ENCODE data around the gene MAN1B1. TPM values are rescaled to one million over a fixed set of nuclear protein-coding genes. Genes with fewer than 3 reads are reported as not detected.

The MAN1B1 gene
- total and polyA plus RNA-seq, 12 donors, result 16.9 to 71.4 (median 22.0) TPM

GRCh38 chr9:137063311-137064026 is 23.3 kb upstream of the MAN1B1 start:
- WGBS, 2 donors, result 84 to 85% methylated on average over 26 of the region's 26 CpGs
- peaks cover 0 to 4% (median 0%) of the 10 kb centered on the region in 7 donors for H3K27me3 ChIP-seq
- no peak for TF ChIP-seq CTCF (IDR thresholded peaks at IDR 0.05)
- no peak overlapping the region for H3K4me3 ChIP-seq
- H3K4me1 ChIP-seq, result peaks cover 0 to 13% (median 4%) of the 10 kb centered on the region in 9 donors
- intact Hi-C loops (cut with DNase I), result loop anchor here in 6 of 10 donors (1.0 to 10.0 kb wide), 3 partner anchors 17 to 279 kb away; partner anchors contain the start of gene NPDC1 (in 5 of the 6)
- H3K36me3 ChIP-seq, result no peaks in the 10 kb centered on the region
- no peak overlapping the region for H3K27ac ChIP-seq
- peak in 1 of 8 donors; percentile 8 for ATAC-seq
- DNase-seq, result no peak
- H3K9me3 ChIP-seq, result no peaks in the 10 kb centered on the region

GRCh38 chr9:137064027-137064879 is 22.5 kb upstream of the MAN1B1 start:
- WGBS, 2 donors, result 49 to 51% methylated on average over 52 to 55 of the region's 55 CpGs
- peak; percentile 92 to 99 (median 96) for TF ChIP-seq CTCF (IDR thresholded peaks at IDR 0.05)
- peaks cover 0 to 12% (median 5%) of the 10 kb centered on the region in 7 donors for H3K27me3 ChIP-seq
- no peaks in the 10 kb centered on the region for H3K9me3 ChIP-seq
- H3K36me3 ChIP-seq, result no peaks in the 10 kb centered on the region
- peak; percentile 61 to 82 for DNase-seq
- ATAC-seq, result peak; percentile 31 to 79 (median 67)
- H3K4me1 ChIP-seq, result peaks cover 0 to 18% (median 4%) of the 10 kb centered on the region in 9 donors
- no peak overlapping the region for H3K4me3 ChIP-seq
- H3K27ac ChIP-seq, result no peak overlapping the region
- intact Hi-C loops (cut with DNase I), result loop anchor here in 6 of 10 donors (1.0 to 10.0 kb wide), 3 partner anchors 17 to 279 kb away; partner anchors contain the start of gene NPDC1 (in 5 of the 6)

GRCh38 chr9:137064880-137065164 is 22.0 kb upstream of the MAN1B1 start:
- no peak for TF ChIP-seq CTCF (IDR thresholded peaks at IDR 0.05)
- no peaks in the 10 kb centered on the region for H3K9me3 ChIP-seq
- peaks cover 0 to 23% (median 8%) of the 10 kb centered on the region in 9 donors for H3K4me1 ChIP-seq
- no peak overlapping the region for H3K4me3 ChIP-seq
- no peak overlapping the region for H3K27ac ChIP-seq
- intact Hi-C loops (cut with DNase I), result loop anchor here in 6 of 10 donors (1.0 to 10.0 kb wide), 3 partner anchors 18 to 280 kb away; partner anchors contain the start of gene NPDC1 (in 5 of the 6)
- peak in 1 of 8 donors; percentile 11 for ATAC-seq
- H3K27me3 ChIP-seq, result peaks cover 0 to 15% (median 9%) of the 10 kb centered on the region in 7 donors
- no peak for DNase-seq
- 92 to 97% methylated on average over 9 to 12 of the region's 12 CpGs for WGBS, 2 donors
- H3K36me3 ChIP-seq, result no peaks in the 10 kb centered on the region

GRCh38 chr9:137065336-137065967 is 21.3 kb upstream of the MAN1B1 start:
- intact Hi-C loops (cut with DNase I), result loop anchor here in 4 of 10 donors (2.0 to 10.0 kb wide), 2 partner anchors 19 to 281 kb away; partner anchors contain the start of gene NPDC1 (in 3 of the 4)

More at GRCh38 chr9:137065336-137065967, 21.3 kb upstream of the MAN1B1 start:
- WGBS, 2 donors, result 94 to 95% methylated on average over 23 of the region's 23 CpGs
- Histone ChIP-seq H3K27me3 (peaks cover 0 to 15% (median 9%) of the 10 kb centered on the region in 7 donors), H3K27ac (no peak overlapping the region), H3K9me3 (no peaks in the 10 kb centered on the region), H3K4me1 (peaks cover 0 to 23% (median 8%) of the 10 kb centered on the region in 9 donors), H3K36me3 (no peaks in the 10 kb centered on the region), H3K4me3 (no peak overlapping the region)
- TF ChIP-seq CTCF (IDR thresholded peaks at IDR 0.05), result no peak
- DNase-seq (no peak), ATAC-seq (no peak)

Data from heart right ventricle (tissue), 16 donors.